H1 (cell line): ENCODE data around the gene SAFB2. TPM values are rescaled to one million over a fixed set of nuclear protein-coding genes. Genes with fewer than 3 reads are reported as not detected.

Source experiments
- CTBP2 ChIP-seq: IDR thresholded peaks from 2 replicates; pipeline ENCODE4 v1.7.0; 2011; ENCODE audit warnings: borderline replicate concordance, mild to moderate bottlenecking, moderate library complexity, mixed read lengths, low read length; ENCODE audit not compliant: insufficient read depth, insufficient read length
- HDAC2 ChIP-seq, 2 experiments: fragments of 300-600 bp in 1 of 2; sonication (generic) in 1 of 2; IDR thresholded peaks; 2 replicates each; pipeline ENCODE4 v1.6.1; 2011 to 2012; ENCODE audit warnings: low read depth in 2 of 2, low read length in 2 of 2, mild to moderate bottlenecking in 2 of 2, moderate library complexity in 2 of 2, borderline replicate concordance in 1 of 2, inconsistent platforms in 1 of 2
- ZNF274 ChIP-seq: IDR thresholded peaks from 2 replicates; pipeline ENCODE4 v1.7.0; 2012; ENCODE audit warnings: low read length, borderline replicate concordance; ENCODE audit errors: extremely low read depth
- polyA plus RNA-seq, 7 experiments: library from polyadenylated mRNA; depleted of rRNA in 3 of 7; stranded (reverse) in 5 of 7; unstranded in 2 of 7; fragments of >200 nt in 5 of 7; fragments of 200-250 nt in 2 of 7; gene quantifications; 1 replicate in 5 of 7; 2 replicates in 1 of 7; 4 replicates in 1 of 7; pipeline versions ENCODE4 v1.2.1 to v1.2.3, GENCODE V29; 2011 to 2013; ENCODE audit warnings: missing spikeins in 2 of 7, mixed read lengths in 2 of 7
- total RNA-seq: library from RNA; stranded (reverse); fragmentation: NEBNext Ultra II Directional; extraction: Animal tissue kit (Norgen Biotek cat#: 25700); gene quantifications from 2 replicates; pipeline ENCODE4 v1.2.1, GENCODE V29; 2021

SAFB2 gene
- total and polyA plus RNA-seq, 2 of the 8 experiments (the other 6 are each of a cell fraction or from before 2014, with no cell fraction given): 14.8 to 63.8 TPM

GRCh38 chr19:5671600-5671999 is 49.0 kb upstream of the SAFB2 start (continued):
- TF ChIP-seq HDAC2 (IDR thresholded peaks at IDR 0.05; ENCODE audit: borderline replicate concordance in 1 of 2, low read depth in 2 of 2, low read length in 2 of 2): no peak
- no peak for TF ChIP-seq CTBP2
- TF ChIP-seq ZNF274: no peak
